Neuron (in vitro differentiated cells): Measurements from ENCODE around the gene GHR.

Experiments used
- H2AFZ ChIP-seq: one replicate; pipeline ENCODE4 v1.6.1; 2013; ENCODE audit warnings: low read depth, mild to moderate bottlenecking, inconsistent platforms, low read length, moderate library complexity
- H3K27me3 ChIP-seq: one replicate; pipeline ENCODE4 v1.6.1; 2013; ENCODE audit warnings: low read length; ENCODE audit not compliant: insufficient read depth
- H3K36me3 ChIP-seq: one replicate; pipeline ENCODE4 v1.6.1; 2013; ENCODE audit warnings: low read length; ENCODE audit not compliant: insufficient read depth
- H3K4me1 ChIP-seq: one replicate; pipeline ENCODE4 v1.6.1; 2013; ENCODE audit warnings: low read length; ENCODE audit not compliant: insufficient read depth
- H3K4me3 ChIP-seq: 2 replicates; pipeline ENCODE4 v1.5.1; 2013; ENCODE audit warnings: mild to moderate bottlenecking, low read length, moderate library complexity
- H3K9me3 ChIP-seq: one replicate; pipeline ENCODE4 v1.6.1; 2013; ENCODE audit warnings: low read length

GHR gene

GRCh38 chr5:42507451-42508097 lies 84.3 kb downstream of the GHR start:
- no peak overlapping the region for H3K4me3 ChIP-seq
- no peak overlapping the region for H2AFZ ChIP-seq
- H3K9me3 ChIP-seq, result no peaks in the 10 kb centered on the region
- no peaks in the 10 kb centered on the region for H3K36me3 ChIP-seq
- H3K4me1 ChIP-seq, result no peaks in the 10 kb centered on the region
- no peaks in the 10 kb centered on the region for H3K27me3 ChIP-seq

GRCh38 chr5:42513246-42513645 lies 90.0 kb downstream of the GHR start:
- no peaks in the 10 kb centered on the region for H3K27me3 ChIP-seq
- no peaks in the 10 kb centered on the region for H3K9me3 ChIP-seq
- no peak overlapping the region for H2AFZ ChIP-seq
- H3K4me3 ChIP-seq, result no peak overlapping the region
- H3K36me3 ChIP-seq, result no peaks in the 10 kb centered on the region
- H3K4me1 ChIP-seq, result no peaks in the 10 kb centered on the region

DNA sequence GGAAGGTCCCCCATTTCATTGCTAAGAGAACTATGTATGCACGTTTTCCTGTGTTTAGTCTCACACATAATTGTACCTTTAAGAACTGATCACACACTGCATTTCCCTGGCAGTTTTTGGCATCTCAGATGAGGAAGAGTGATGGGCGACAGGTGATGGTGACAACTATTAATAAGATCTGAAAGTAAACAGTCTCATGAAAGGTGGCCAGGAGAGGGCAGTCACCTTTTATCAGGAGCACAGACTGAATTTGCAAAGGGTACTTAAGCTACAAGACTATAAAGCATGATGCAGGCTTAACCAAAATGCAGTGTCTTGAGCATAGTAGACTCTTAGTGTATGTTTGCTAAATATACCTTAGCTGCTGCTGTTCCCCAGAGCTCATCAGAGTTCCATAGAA lies 91.5 kb downstream of the GHR start:
- Histone ChIP-seq H3K27me3 (no peaks in the 10 kb centered on the region), H3K4me3 (no peak overlapping the region), H3K36me3 (no peaks in the 10 kb centered on the region), H3K9me3 (no peaks in the 10 kb centered on the region), H2AFZ (no peak overlapping the region), H3K4me1 (no peaks in the 10 kb centered on the region)

DNA sequence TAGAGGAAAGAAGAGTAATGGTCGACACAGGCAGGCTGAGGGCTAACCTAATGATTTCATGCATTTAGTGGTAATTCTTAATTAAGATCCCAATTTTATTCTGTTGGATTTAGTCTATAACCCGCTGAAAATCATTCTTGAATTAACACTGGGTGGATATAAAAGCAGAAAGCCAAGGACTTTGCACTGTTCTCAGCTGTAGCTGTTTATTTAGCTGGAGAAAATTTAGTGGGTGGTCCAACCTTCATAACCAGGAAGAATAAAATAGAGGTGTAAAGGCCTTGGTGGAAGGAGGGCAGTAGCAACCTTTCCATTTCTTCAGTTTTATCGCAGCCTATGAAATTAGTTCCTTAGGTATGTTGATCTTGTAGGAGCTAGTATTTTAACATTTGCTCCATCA lies 92.3 kb downstream of the GHR start:
- no peaks in the 10 kb centered on the region for H3K4me1 ChIP-seq
- no peaks in the 10 kb centered on the region for H3K27me3 ChIP-seq
- no peaks in the 10 kb centered on the region for H3K36me3 ChIP-seq

DNA sequence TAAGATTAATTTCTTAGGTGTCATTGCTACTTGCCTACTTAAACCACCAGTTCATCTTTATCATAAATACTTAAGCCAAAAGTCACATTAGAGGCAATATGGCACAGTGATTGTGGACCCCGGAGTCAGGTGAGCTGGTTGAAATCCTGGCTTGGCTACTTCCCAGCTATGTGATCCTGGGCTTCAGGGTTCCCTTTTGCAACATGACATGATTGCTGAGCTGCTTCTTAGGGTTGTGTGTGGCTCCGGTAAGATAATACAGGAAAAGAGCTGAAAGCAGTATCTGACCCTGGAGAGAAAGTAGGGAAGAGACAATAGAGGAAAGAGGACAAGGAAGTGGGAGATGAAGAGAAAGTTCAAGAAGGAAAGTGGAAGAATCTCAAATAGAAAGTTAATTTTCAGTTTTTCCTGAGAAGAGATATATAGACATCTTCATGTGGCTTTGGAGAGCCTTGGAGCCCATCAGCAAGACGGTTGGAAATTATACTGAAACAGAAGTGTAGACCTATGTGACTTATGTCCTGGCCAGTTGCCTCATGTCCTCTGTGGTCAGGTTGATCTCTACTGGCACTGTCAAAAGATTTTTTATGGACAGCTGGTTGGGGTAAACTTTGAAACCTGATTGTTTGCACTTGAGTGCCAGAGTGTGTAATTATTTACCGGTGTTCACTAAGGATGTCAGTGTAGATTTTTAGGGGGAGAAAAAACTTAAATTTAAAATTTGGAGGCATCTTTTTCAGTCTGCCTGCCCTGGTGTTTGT lies 93.2 kb downstream of the GHR start:
- Histone ChIP-seq H3K4me3 (no peak overlapping the region), H3K36me3 (no peaks in the 10 kb centered on the region)

More for the DNA sequence above, 92.3 kb downstream of the GHR start:
- no peak overlapping the region for H3K4me3 ChIP-seq
- no peak overlapping the region for H2AFZ ChIP-seq
- H3K9me3 ChIP-seq, result no peaks in the 10 kb centered on the region

GRCh38 chr5:42517164-42517563 lies 93.9 kb downstream of the GHR start:
- H3K4me1 ChIP-seq, result no peaks in the 10 kb centered on the region
- no peaks in the 10 kb centered on the region for H3K27me3 ChIP-seq
- H3K36me3 ChIP-seq, result no peaks in the 10 kb centered on the region
- H3K9me3 ChIP-seq, result no peaks in the 10 kb centered on the region
- H3K4me3 ChIP-seq, result no peak overlapping the region
- H2AFZ ChIP-seq, result no peak overlapping the region

More for the DNA sequence above, 93.2 kb downstream of the GHR start:
- no peak overlapping the region for H2AFZ ChIP-seq
- H3K9me3 ChIP-seq, result no peaks in the 10 kb centered on the region
- no peaks in the 10 kb centered on the region for H3K27me3 ChIP-seq
- no peaks in the 10 kb centered on the region for H3K4me1 ChIP-seq

DNA sequence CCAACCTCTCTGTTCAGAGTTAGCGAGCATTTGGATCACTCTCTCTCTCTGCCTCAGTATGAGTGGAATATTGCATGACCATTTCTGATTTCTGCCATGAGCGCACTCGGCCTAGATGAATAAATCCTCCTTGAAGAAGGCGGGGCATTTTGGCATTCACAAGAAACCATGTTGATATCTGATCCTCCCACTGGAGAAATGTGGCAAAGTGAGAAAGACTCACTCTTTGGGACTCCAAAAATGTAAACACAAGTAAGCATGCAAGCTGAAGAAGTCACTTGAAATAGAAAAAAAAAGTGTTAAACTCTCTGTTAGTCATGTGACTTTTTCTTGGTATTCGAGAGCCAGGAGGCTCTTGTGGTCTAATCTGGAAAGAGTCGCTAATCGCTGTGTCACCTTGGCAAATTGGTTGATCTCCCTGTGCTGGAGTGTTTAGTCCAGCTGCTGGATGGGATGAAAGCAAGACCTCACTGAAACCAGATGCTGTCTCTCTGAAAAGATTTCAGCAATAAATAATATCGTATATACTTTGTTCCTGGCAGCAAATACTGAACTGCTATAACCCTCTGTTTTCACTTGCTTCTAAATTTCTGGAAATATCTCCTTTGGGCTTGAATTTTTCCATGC lies 95.5 kb downstream of the GHR start:
- no peaks in the 10 kb centered on the region for H3K4me1 ChIP-seq
- no peaks in the 10 kb centered on the region for H3K36me3 ChIP-seq
- no peak overlapping the region for H3K4me3 ChIP-seq
- H2AFZ ChIP-seq, result no peak overlapping the region
- H3K9me3 ChIP-seq, result no peaks in the 10 kb centered on the region
- no peaks in the 10 kb centered on the region for H3K27me3 ChIP-seq

- no peak overlapping the region for H2AFZ ChIP-seq
- no peaks in the 10 kb centered on the region for H3K36me3 ChIP-seq
- no peaks in the 10 kb centered on the region for H3K27me3 ChIP-seq
- no peaks in the 10 kb centered on the region for H3K4me1 ChIP-seq
- H3K9me3 ChIP-seq, result no peaks in the 10 kb centered on the region
- H3K4me3 ChIP-seq, result no peak overlapping the region
Measured at GRCh38 chr5:42520203-42520602, 97.0 kb downstream of the GHR start.

GRCh38 chr5:42520957-42521356 lies 97.7 kb downstream of the GHR start:
- no peak overlapping the region for H2AFZ ChIP-seq
- H3K36me3 ChIP-seq, result no peaks in the 10 kb centered on the region
- H3K9me3 ChIP-seq, result no peaks in the 10 kb centered on the region
- H3K4me3 ChIP-seq, result no peak overlapping the region
- H3K27me3 ChIP-seq, result no peaks in the 10 kb centered on the region
- no peaks in the 10 kb centered on the region for H3K4me1 ChIP-seq

GRCh38 chr5:42521406-42521805 lies 98.2 kb downstream of the GHR start:
- Histone ChIP-seq H3K36me3 (no peaks in the 10 kb centered on the region), H3K4me3 (no peak overlapping the region), H2AFZ (no peak overlapping the region), H3K9me3 (no peaks in the 10 kb centered on the region), H3K4me1 (no peaks in the 10 kb centered on the region), H3K27me3 (no peaks in the 10 kb centered on the region)

DNA sequence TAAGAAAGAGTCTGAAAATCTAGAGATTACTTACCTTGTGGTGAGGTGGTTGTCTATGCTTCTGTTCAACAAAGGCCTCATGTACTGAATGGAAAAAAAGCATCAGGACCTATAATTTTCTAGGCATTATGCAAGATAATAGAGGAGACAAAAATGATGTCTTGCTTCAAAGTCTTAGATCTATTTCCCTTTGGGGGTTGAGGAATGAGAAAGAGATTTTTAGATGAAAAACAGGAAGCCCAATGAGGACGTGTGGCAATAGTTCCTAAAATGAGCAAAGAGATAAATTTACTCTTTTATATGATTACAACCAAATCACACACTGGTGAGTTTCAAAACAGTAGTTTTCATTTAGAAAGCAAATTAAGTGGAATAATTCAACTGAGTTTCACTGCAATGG lies 99.5 kb downstream of the GHR start:
- Histone ChIP-seq H3K36me3 (no peaks in the 10 kb centered on the region), H3K4me3 (no peak overlapping the region), H3K27me3 (no peaks in the 10 kb centered on the region), H3K4me1 (no peaks in the 10 kb centered on the region), H3K9me3 (no peaks in the 10 kb centered on the region), H2AFZ (no peak overlapping the region)

DNA sequence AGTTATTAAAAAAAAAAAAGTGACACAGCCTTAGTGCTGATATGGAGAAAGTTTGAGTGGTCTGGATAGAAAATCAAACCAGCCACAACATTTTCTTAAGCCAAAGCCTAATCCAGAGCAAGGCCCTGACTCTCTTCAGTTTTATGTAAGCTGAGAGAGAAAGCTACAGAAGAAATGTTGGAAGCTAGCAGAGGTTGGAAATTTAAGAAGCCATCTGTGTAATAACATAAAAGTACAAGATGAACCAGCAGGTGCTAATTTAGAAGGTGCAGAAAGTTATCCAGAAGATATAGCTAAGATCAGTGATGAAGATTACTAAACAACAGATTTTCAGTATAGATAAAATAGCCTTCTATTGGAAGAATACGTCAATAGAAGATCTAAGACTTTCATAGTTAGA lies 102.9 kb downstream of the GHR start:
- no peaks in the 10 kb centered on the region for H3K27me3 ChIP-seq
- H3K4me3 ChIP-seq, result no peak overlapping the region
- no peak overlapping the region for H2AFZ ChIP-seq
- no peaks in the 10 kb centered on the region for H3K9me3 ChIP-seq
- H3K36me3 ChIP-seq, result no peaks in the 10 kb centered on the region
- H3K4me1 ChIP-seq, result no peaks in the 10 kb centered on the region

DNA sequence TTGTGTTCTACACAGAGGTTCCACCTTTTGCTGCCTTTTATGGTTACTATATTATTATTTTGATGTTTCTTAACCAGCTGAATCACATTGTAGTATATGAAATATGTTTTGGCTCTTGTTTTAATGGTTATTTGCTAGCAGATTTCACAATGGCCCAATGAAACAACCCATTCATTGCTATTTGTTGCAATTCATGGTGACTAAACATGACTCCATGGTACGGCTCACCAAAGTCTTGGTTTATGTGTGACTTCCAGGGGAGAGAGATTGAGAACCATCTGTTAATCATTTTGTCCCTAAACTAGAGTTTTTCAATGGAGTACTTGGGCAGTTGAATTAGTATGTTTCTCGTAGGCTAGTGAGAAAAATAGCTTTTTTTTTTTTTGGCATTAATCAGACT lies 108.4 kb downstream of the GHR start:
- Histone ChIP-seq H3K4me1 (no peaks in the 10 kb centered on the region), H3K4me3 (no peak overlapping the region), H3K36me3 (no peaks in the 10 kb centered on the region), H3K27me3 (no peaks in the 10 kb centered on the region), H3K9me3 (no peaks in the 10 kb centered on the region), H2AFZ (no peak overlapping the region)
